Caco-2 (cell line): Measurements from ENCODE around the gene PIEZO1. TPM values are rescaled to one million over a fixed set of nuclear protein-coding genes. Genes with fewer than 3 reads are reported as not detected.

Experiments used
- BruUV-seq: library from RNA; stranded (reverse); fragments of 400-500 nt; replicated peaks from 2 replicates; lab custom pipeline; 2021; lab: Mats Ljungman, UMichigan
- CTCF ChIA-PET: fragments of 300-600 bp; sonication (Branson Sonifier 250); formaldehyde crosslinking; loops from one replicate; lab custom pipeline; 2022; ENCODE audit warnings: antibody characterized with exemption; lab: Charles Lee
- POLR2A ChIA-PET: fragments of 300-600 bp; sonication (Branson Sonifier 250); formaldehyde crosslinking; loops from one replicate; lab custom pipeline; 2022; ENCODE audit warnings: antibody characterized with exemption; lab: Charles Lee
- DNase-seq, 2 experiments: peaks; one replicate each; pipeline versions ENCODE4 v3.0.0 to v3.0.0-alpha.2; 2020 to 2022
- H3K27me3 ChIP-seq: replicated peaks from 2 replicates; pipeline ENCODE4 v1.6.0; 2011; ENCODE audit warnings: low read length; ENCODE audit not compliant: control insufficient read depth, insufficient read depth
- H3K36me3 ChIP-seq: 2 replicates; pipeline ENCODE4 v1.5.1; 2011; ENCODE audit warnings: low read length; ENCODE audit not compliant: control insufficient read depth, insufficient read depth
- H3K4me1 ChIP-seq: fragments of 250-450 bp; sonication (Bioruptor Pico); 2 replicates; pipeline ENCODE4 v1.5.1; 2020; ENCODE audit warnings: mild to moderate bottlenecking
- H3K4me3 ChIP-seq: 2 replicates; pipeline ENCODE4 v1.5.1; 2011; ENCODE audit warnings: low read depth, mild to moderate bottlenecking, control low read depth, low read length
- H3K9me3 ChIP-seq: fragments of 250-450 bp; sonication (Bioruptor Pico); 2 replicates; pipeline ENCODE4 v1.5.1; 2020; ENCODE audit warnings: mild to moderate bottlenecking, moderate library complexity
- H3K27ac Mint-ChIP-seq: one replicate; pipeline ENCODE4 v1.8.0; 2022; ENCODE audit warnings: mixed read lengths; ENCODE audit not compliant: unreplicated experiment
- H3K27me3 Mint-ChIP-seq: one replicate; pipeline ENCODE4 v1.8.0; 2022; ENCODE audit warnings: mixed read lengths; ENCODE audit not compliant: insufficient read depth, unreplicated experiment
- H3K36me3 Mint-ChIP-seq: one replicate; pipeline ENCODE4 v1.8.0; 2022; ENCODE audit warnings: mild to moderate bottlenecking, mixed read lengths; ENCODE audit not compliant: insufficient read depth, unreplicated experiment
- H3K4me1 Mint-ChIP-seq: one replicate; pipeline ENCODE4 v1.8.0; 2022; ENCODE audit warnings: low read depth, mixed read lengths; ENCODE audit not compliant: unreplicated experiment
- H3K4me3 Mint-ChIP-seq: one replicate; pipeline ENCODE4 v1.8.0; 2022; ENCODE audit warnings: mild to moderate bottlenecking, moderate library complexity, mixed read lengths; ENCODE audit not compliant: unreplicated experiment
- H3K9me3 Mint-ChIP-seq: one replicate; pipeline ENCODE4 v1.8.0; 2022; ENCODE audit warnings: mixed read lengths; ENCODE audit not compliant: unreplicated experiment
- intact Hi-C: fragments of 100-400 bp; cut with micrococcal nuclease; formaldehyde crosslinking; loops from one replicate; pipeline ENCODE4 v1.10.0; 2022; ENCODE audit not compliant: unreplicated experiment
- total RNA-seq: library from RNA; stranded (reverse); gene quantifications from 2 replicates; pipeline ENCODE4 v1.2.3, GENCODE V29; 2022
- TF ChIP-seq, protein P1 (sequence below), 2 experiments: fragments of 200-600 bp in 1 of 2; IDR thresholded peaks; 1 replicate in 1 of 2; 2 replicates in 1 of 2; pipeline versions ENCODE4 v1.5.1 to v1.8.0; 2011 to 2022; ENCODE audit warnings: antibody characterized with exemption in 1 of 2, control low read depth in 1 of 2, inconsistent platforms in 1 of 2, low read depth in 1 of 2, low read length in 1 of 2, mild to moderate bottlenecking in 1 of 2, moderate library complexity in 1 of 2; ENCODE audit not compliant: insufficient read depth in 1 of 2, severe bottlenecking in 1 of 2, unreplicated experiment in 1 of 2

PIEZO1 gene
- total RNA-seq, 1 experiment from 2014 or later: 248 TPM

DNA sequence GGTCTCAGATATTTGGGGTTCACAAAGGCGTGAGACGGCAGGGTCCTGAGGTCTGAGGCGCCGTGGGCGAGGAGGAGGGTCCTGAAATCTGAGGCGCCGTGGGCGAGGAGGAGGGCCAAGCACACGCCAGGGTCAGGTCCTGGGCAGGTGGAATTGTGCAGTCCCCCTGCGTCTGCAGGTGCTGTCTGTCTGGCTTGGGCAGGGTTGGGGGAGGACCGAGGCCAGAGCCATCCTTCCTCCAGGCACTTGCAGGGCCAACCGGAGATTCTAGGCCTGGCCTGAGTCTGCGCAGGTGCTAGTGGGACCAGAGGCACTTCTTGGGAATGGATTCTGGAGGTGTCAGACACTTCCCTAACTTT, 29.1 kb upstream of the PIEZO1 start:
- TF ChIP-seq, protein P1, sequence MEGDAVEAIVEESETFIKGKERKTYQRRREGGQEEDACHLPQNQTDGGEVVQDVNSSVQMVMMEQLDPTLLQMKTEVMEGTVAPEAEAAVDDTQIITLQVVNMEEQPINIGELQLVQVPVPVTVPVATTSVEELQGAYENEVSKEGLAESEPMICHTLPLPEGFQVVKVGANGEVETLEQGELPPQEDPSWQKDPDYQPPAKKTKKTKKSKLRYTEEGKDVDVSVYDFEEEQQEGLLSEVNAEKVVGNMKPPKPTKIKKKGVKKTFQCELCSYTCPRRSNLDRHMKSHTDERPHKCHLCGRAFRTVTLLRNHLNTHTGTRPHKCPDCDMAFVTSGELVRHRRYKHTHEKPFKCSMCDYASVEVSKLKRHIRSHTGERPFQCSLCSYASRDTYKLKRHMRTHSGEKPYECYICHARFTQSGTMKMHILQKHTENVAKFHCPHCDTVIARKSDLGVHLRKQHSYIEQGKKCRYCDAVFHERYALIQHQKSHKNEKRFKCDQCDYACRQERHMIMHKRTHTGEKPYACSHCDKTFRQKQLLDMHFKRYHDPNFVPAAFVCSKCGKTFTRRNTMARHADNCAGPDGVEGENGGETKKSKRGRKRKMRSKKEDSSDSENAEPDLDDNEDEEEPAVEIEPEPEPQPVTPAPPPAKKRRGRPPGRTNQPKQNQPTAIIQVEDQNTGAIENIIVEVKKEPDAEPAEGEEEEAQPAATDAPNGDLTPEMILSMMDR (IDR thresholded peaks at IDR 0.05; ENCODE audit: insufficient read depth in 1 of 2, low read depth in 1 of 2, low read length in 1 of 2, severe bottlenecking in 1 of 2, unreplicated experiment in 1 of 2): no peak
- H3K4me1 ChIP-seq: peaks cover 15% of the 10 kb centered on the region
- no peak for DNase-seq
- no peaks in the 10 kb centered on the region for H3K27me3 ChIP-seq
- no TSS peak for BruUV-seq
- H3K27ac Mint-ChIP-seq: no peak overlapping the region
- peaks cover 12% of the 10 kb centered on the region for H3K36me3 ChIP-seq
- no peak overlapping the region for H3K4me3 ChIP-seq
- no peaks in the 10 kb centered on the region for H3K4me1 Mint-ChIP-seq
- H3K9me3 Mint-ChIP-seq: no peaks in the 10 kb centered on the region
- peak overlapping the region; percentile 40 for H3K4me3 Mint-ChIP-seq
- ChIA-PET POLR2A (no interaction called here), CTCF (interaction anchor here (2.9 kb wide), 1 partner anchor 43 kb away, joined by 15 read pairs; the partner anchor contains the start of genes GALNS and TRAPPC2L)
- peaks cover 83% of the 10 kb centered on the region for H3K36me3 Mint-ChIP-seq
- no peaks in the 10 kb centered on the region for H3K27me3 Mint-ChIP-seq
- no peaks in the 10 kb centered on the region for H3K9me3 ChIP-seq
- intact Hi-C loops: no loop called here

DNA sequence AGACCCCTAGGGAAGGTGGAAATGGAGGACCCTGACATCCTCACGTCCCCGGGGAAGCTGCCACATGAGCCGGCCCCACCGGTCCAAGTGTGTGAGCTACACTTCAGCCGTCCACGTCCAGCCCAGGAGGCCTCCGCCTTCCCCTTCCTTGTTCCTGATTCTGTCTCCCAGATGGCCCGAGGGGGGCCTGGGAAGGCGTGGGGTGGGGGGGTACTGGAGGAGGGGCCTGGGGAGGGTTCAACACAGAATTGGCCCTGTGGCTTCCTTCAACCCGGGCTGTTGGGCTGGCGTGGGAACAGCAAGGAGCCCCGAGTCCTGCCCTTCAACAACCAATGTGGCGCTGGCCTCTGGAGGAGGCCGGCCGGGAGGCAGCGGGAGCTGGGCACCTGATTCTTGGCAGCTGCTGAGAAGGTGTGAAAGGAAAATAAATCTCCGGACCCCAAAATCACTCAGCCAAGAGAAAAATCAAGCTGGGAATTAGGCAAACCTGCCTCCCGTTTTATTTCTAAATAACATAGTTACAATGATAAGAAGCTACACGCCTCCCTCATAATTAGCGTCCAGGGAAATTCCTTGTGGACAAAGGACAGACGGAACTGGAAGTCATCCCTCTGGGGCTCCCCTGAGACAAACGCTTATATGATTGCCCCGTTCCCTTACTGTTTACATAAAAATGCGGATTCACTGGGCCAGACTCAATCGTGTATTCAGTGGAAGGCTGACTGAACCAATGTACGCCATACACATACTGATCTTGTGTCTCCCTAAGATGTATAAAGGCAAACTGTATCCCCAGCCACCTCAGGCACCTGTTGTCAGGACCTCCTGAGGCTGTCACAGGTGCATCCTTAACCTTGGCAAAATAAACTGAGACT, 28.5 kb upstream of the PIEZO1 start:
- Mint-ChIP-seq H3K4me1 (no peaks in the 10 kb centered on the region), H3K27me3 (no peaks in the 10 kb centered on the region), H3K27ac (no peak overlapping the region), H3K4me3 (peak overlapping the region; percentile 40), H3K9me3 (no peaks in the 10 kb centered on the region), H3K36me3 (peaks cover 86% of the 10 kb centered on the region)
- intact Hi-C loops: no loop called here
- TF ChIP-seq, protein P1 (IDR thresholded peaks at IDR 0.05; ENCODE audit: insufficient read depth in 1 of 2, low read depth in 1 of 2, low read length in 1 of 2, severe bottlenecking in 1 of 2, unreplicated experiment in 1 of 2): no peak
- H3K9me3 ChIP-seq: no peaks in the 10 kb centered on the region
- CTCF ChIA-PET: interaction anchor here (0.6 to 2.9 kb wide), 3 partner anchors 10 to 76 kb away, joined by 3 to 15 read pairs (median 11); partner anchors contain the start of genes GALNS and TRAPPC2L
- no TSS peak for BruUV-seq
- no peak for DNase-seq
- H3K4me1 ChIP-seq: peaks cover 15% of the 10 kb centered on the region
- H3K4me3 ChIP-seq: peak overlapping the region; percentile 96; the same call in 1 of the 2 replicates
- no peaks in the 10 kb centered on the region for H3K27me3 ChIP-seq
- POLR2A ChIA-PET: interaction anchor here (2.5 kb wide), 1 partner anchor 44 kb away, joined by 13 read pairs; the partner anchor contains the start of genes GALNS and TRAPPC2L
- H3K36me3 ChIP-seq: peaks cover 13% of the 10 kb centered on the region

DNA sequence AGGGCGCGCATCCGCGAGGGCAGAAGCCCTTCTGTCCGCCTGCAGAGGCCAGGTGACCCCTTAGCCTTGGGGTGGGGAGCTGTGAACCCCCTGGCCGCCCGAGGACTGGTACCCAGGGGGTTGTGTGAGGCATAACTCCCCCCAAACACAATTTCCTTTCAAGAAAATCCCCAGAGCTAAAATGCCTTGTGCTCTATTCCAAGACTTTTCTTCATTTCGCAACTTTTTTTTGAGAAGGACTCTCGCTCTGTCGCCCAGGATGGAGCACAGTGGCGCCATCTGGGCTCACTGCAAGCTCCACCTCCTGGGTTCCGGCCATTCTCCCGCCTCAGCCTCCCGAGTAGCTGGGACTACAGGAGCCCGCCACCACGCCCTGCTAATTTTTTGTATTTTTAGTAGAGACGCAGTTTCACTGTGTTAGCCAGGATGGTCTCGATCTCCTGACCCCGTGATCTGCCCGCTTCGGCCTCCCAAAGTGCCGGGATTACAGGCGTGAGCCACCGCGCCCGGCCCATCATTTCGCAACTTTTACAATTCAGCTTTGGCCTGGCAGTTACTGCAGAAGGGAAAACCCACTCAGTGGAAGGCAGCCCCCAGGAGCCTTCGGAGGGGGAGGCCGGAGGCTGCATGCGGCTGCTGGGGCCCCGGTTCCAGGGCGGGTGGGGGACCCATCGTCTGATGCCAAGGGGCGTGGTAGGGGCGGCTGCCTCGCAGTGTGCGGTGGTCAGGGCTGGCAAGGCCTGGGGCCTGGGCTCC, 27.7 kb upstream of the PIEZO1 start:
- intact Hi-C loops: loop anchor here (1.0 kb wide), 2 partner anchors 8 to 45 kb away; partner anchors contain the start of gene TRAPPC2L
- Histone ChIP-seq H3K4me3 (peak overlapping the region; percentile 96), H3K36me3 (peaks cover 13% of the 10 kb centered on the region), H3K4me1 (peaks cover 15% of the 10 kb centered on the region), H3K27me3 (no peaks in the 10 kb centered on the region), H3K9me3 (no peaks in the 10 kb centered on the region)
- H3K4me3 Mint-ChIP-seq: peak overlapping the region; percentile 97
- no peaks in the 10 kb centered on the region for H3K4me1 Mint-ChIP-seq
- CTCF ChIA-PET: interaction anchor here (0.6 to 2.9 kb wide), 5 partner anchors 10 to 114 kb away, joined by 3 to 15 read pairs (median 5); partner anchors contain the start of genes GALNS, PIEZO1 and TRAPPC2L
- no peaks in the 10 kb centered on the region for H3K27me3 Mint-ChIP-seq
- peaks cover 86% of the 10 kb centered on the region for H3K36me3 Mint-ChIP-seq
- BruUV-seq: no TSS peak
- no peaks in the 10 kb centered on the region for H3K9me3 Mint-ChIP-seq
- peak overlapping the region; percentile 98 for H3K27ac Mint-ChIP-seq
- DNase-seq: peak in 1 of 2 experiments; percentile 75
- POLR2A ChIA-PET: interaction anchor here (2.5 kb wide), 1 partner anchor 45 kb away, joined by 13 read pairs; the partner anchor contains the start of genes GALNS and TRAPPC2L
- TF ChIP-seq, protein P1 (IDR thresholded peaks at IDR 0.05; ENCODE audit: insufficient read depth in 1 of 2, low read depth in 1 of 2, low read length in 1 of 2, severe bottlenecking in 1 of 2, unreplicated experiment in 1 of 2): peak in 1 of 2 experiments; percentile 9
